ENCODE results near the gene SH3YL1. TPM values are rescaled to one million over a fixed set of nuclear protein-coding genes. Genes with fewer than 3 reads are reported as not detected.

Gene SH3YL1
- total RNA-seq = 34.7 and 37.1 TPM in 2 replicates

DNA sequence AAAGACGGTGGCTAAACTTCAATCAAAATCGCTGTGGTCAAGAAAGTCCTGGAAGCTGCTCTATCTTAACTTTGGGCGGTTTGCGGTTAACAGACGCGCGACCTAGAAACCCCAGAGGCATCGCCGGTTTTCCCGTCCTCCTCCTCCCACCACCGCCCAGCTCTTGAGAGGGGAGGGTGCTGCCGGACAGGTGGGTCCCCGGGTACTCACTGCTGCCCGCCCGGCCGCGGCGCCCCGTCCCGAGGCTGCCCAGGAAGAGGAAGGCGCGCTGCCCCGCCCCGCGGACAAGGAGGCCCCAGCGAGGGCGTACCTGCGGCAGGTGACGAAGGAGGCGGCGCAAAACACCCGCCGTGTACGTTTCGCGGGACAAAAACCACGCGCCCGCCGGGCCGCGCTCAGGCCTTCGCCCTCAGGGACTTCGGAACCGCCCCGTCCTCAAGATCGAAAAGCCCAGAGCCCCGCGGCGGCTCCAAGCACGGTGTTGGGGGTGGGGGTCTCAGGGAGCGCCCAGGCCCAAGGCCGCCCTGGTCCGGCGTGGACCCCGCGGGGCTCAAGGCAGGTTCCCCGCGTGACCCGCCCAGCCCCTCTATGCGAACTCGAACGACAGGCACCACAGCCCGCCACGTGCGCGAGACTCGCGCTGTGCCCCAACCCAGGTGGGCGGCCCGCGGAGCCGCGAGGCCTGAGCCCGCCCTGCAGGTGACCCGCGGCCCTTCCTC, at the start of gene SH3YL1:
TSS of gene SH3YL1 (minus strand) at position 259 of the 719 bp plus-strand sequence. CDS start at position 211, 48 bp downstream.
- intact Hi-C loops (cut with micrococcal nuclease) = loop anchor here (1.0 to 5.0 kb wide), 4 partner anchors 35 to 413 kb away; partner anchors contain the start of gene TMEM18
- H3K4me1 Mint-ChIP-seq (ENCODE audit: low read depth) = peaks cover 43% of the 10 kb centered on the region
- H3K4me3 Mint-ChIP-seq (ENCODE audit: low read depth) = peak within 1 kb of the TSS; percentile 93
- peak within 1 kb of the TSS; percentile 93 for H3K27ac Mint-ChIP-seq
- no peaks in the 10 kb centered on the region for H3K27me3 Mint-ChIP-seq (ENCODE audit: low read depth)
- peaks cover 54% of the 10 kb centered on the region for H3K36me3 Mint-ChIP-seq (ENCODE audit: low read depth)
- peaks cover 11% of the 10 kb centered on the region for H3K9me3 Mint-ChIP-seq
- peak; percentile 38 for DNase-seq (ENCODE audit: low spot score)

DNA sequence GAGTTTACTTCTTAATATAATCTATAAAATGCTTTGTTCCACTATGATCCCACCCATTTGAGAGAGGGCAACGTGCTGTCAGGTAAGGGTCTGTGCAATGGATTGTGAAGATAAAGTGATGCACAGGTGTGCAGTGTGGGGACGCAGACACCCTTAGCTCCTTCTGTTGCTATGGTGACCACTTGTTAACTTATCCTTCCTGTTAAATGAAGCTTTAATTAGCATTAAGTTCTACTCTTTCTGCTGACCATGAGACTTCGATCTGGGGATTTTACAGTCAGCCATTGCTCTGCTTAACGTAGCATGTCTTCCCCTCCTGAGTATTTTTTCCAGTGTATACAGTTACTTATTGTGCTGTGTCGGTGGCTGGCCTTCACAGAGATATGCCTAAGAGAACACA, 47.2 kb upstream of the SH3YL1 start:
- H3K27ac Mint-ChIP-seq = no peak overlapping the region
- DNase-seq (ENCODE audit: low spot score) = no peak
- no peaks in the 10 kb centered on the region for H3K27me3 Mint-ChIP-seq (ENCODE audit: low read depth)
- H3K4me1 Mint-ChIP-seq (ENCODE audit: low read depth) = peaks cover 3% of the 10 kb centered on the region
- intact Hi-C loops (cut with micrococcal nuclease) = loop anchor here (10.0 kb wide), 1 partner anchor 124 kb away; no protein-coding TSS in a partner anchor
- no peak overlapping the region for H3K4me3 Mint-ChIP-seq (ENCODE audit: low read depth)
- no peaks in the 10 kb centered on the region for H3K9me3 Mint-ChIP-seq
- peaks cover under 1% of the 10 kb centered on the region for H3K36me3 Mint-ChIP-seq (ENCODE audit: low read depth)

GRCh38 chr2:309954-310510, 46.2 kb upstream of the SH3YL1 start:
- no peaks in the 10 kb centered on the region for H3K9me3 Mint-ChIP-seq
- H3K36me3 Mint-ChIP-seq (ENCODE audit: low read depth) = no peaks in the 10 kb centered on the region
- no peaks in the 10 kb centered on the region for H3K27me3 Mint-ChIP-seq (ENCODE audit: low read depth)
- no peak for DNase-seq (ENCODE audit: low spot score)
- peaks cover 9% of the 10 kb centered on the region for H3K4me1 Mint-ChIP-seq (ENCODE audit: low read depth)
- no peak overlapping the region for H3K27ac Mint-ChIP-seq
- intact Hi-C loops (cut with micrococcal nuclease) = loop anchor here (10.0 kb wide), 1 partner anchor 125 kb away; no protein-coding TSS in a partner anchor
- H3K4me3 Mint-ChIP-seq (ENCODE audit: low read depth) = no peak overlapping the region

GRCh38 chr2:309148-309953, 45.5 kb upstream of the SH3YL1 start:
- H3K36me3 Mint-ChIP-seq (ENCODE audit: low read depth) = no peaks in the 10 kb centered on the region
- intact Hi-C loops (cut with micrococcal nuclease) = no loop called here
- H3K9me3 Mint-ChIP-seq = no peaks in the 10 kb centered on the region
- DNase-seq (ENCODE audit: low spot score) = no peak
- no peak overlapping the region for H3K27ac Mint-ChIP-seq
- no peak overlapping the region for H3K4me3 Mint-ChIP-seq (ENCODE audit: low read depth)
- H3K27me3 Mint-ChIP-seq (ENCODE audit: low read depth) = no peaks in the 10 kb centered on the region
- H3K4me1 Mint-ChIP-seq (ENCODE audit: low read depth) = peaks cover 9% of the 10 kb centered on the region

DNA sequence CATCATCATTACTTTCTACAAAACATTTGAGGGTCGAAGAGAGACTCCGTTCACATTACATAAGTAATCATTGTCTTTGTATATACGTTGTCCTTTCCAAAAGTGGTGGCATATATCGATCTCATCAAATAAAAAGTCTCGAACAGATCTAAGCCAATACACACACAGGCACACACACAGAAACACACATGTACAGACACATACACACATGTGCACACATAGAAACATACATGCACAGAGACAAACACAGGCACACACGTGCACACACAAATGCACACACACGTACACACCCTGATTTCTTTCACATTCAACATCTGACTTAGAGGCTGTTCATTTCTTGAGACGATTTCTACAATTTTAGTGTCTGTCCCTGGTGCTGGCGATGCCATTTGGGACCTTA, 41.5 kb upstream of the SH3YL1 start:
- intact Hi-C loops (cut with micrococcal nuclease) = no loop called here
- H3K9me3 Mint-ChIP-seq = no peaks in the 10 kb centered on the region
- H3K36me3 Mint-ChIP-seq (ENCODE audit: low read depth) = no peaks in the 10 kb centered on the region
- no peak for DNase-seq (ENCODE audit: low spot score)
- H3K4me3 Mint-ChIP-seq (ENCODE audit: low read depth) = no peak overlapping the region
- H3K27ac Mint-ChIP-seq = no peak overlapping the region
- H3K4me1 Mint-ChIP-seq (ENCODE audit: low read depth) = peaks cover 9% of the 10 kb centered on the region
- no peaks in the 10 kb centered on the region for H3K27me3 Mint-ChIP-seq (ENCODE audit: low read depth)

- Mint-ChIP-seq H3K36me3 (ENCODE audit: low read depth) (no peaks in the 10 kb centered on the region), H3K27ac (no peak overlapping the region), H3K9me3 (no peaks in the 10 kb centered on the region), H3K4me3 (ENCODE audit: low read depth) (no peak overlapping the region), H3K27me3 (ENCODE audit: low read depth) (peaks cover 21% of the 10 kb centered on the region), H3K4me1 (ENCODE audit: low read depth) (no peaks in the 10 kb centered on the region)
- intact Hi-C loops (cut with micrococcal nuclease) = no loop called here
- no peak for DNase-seq (ENCODE audit: low spot score)
Measured at GRCh38 chr2:296354-296753, 32.5 kb upstream of the SH3YL1 start.

- intact Hi-C loops (cut with micrococcal nuclease) = no loop called here
- H3K36me3 Mint-ChIP-seq (ENCODE audit: low read depth) = no peaks in the 10 kb centered on the region
- no peak overlapping the region for H3K27ac Mint-ChIP-seq
- no peak overlapping the region for H3K4me3 Mint-ChIP-seq (ENCODE audit: low read depth)
- H3K4me1 Mint-ChIP-seq (ENCODE audit: low read depth) = no peaks in the 10 kb centered on the region
- H3K27me3 Mint-ChIP-seq (ENCODE audit: low read depth) = peaks cover 31% of the 10 kb centered on the region
- no peaks in the 10 kb centered on the region for H3K9me3 Mint-ChIP-seq
- DNase-seq (ENCODE audit: low spot score) = no peak
Measured at GRCh38 chr2:295090-295489, 31.3 kb upstream of the SH3YL1 start.

GRCh38 chr2:290090-290722, 26.4 kb upstream of the SH3YL1 start:
- Mint-ChIP-seq H3K36me3 (ENCODE audit: low read depth) (peaks cover 16% of the 10 kb centered on the region), H3K27me3 (ENCODE audit: low read depth) (peaks cover 34% of the 10 kb centered on the region), H3K4me3 (ENCODE audit: low read depth) (peak overlapping the region; percentile 71), H3K9me3 (no peaks in the 10 kb centered on the region), H3K27ac (no peak overlapping the region), H3K4me1 (ENCODE audit: low read depth) (peaks cover 8% of the 10 kb centered on the region)
- DNase-seq (ENCODE audit: low spot score) = peak; percentile 28
- intact Hi-C loops (cut with micrococcal nuclease) = loop anchor here (5.0 kb wide), 1 partner anchor 43 kb away; no protein-coding TSS in a partner anchor

DNA sequence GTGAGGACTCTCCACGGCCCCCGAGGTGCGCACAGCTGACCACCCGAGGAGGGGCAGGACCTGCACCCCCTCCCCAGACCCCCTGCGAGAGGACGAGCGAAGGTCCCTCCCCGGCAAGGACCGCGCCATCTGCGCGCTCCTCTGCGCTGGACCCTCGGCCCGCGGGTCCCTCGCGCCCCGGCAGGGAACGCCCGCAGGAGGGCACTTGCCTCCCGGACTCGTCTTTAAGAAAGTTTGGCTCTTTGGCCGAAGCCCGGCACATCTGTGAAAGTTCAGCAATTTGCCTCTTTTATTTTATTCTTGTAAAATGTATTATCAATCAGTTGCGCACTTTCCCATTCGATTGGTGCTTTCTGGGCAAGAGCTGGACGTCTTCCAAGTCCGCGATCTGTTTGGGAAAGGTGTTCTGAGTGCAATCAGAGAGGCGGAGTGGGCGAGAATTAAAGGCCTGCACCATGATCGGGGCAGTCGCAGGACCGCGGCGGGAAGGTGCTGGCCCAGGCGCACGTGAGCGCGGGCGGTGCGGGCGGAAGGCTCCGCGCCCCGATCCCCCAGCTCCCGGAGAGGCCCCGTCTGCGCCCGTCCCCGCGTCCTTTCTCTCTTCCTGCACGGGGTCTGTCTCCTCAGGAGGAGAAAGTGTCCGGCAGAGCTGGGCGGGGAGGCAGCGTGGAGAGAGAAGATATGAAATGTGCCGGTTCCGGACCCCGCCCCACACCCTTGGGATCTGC, 25.7 kb upstream of the SH3YL1 start:
- Mint-ChIP-seq H3K27ac (no peak overlapping the region), H3K4me1 (ENCODE audit: low read depth) (peaks cover 8% of the 10 kb centered on the region), H3K27me3 (ENCODE audit: low read depth) (peaks cover 34% of the 10 kb centered on the region), H3K9me3 (no peaks in the 10 kb centered on the region), H3K4me3 (ENCODE audit: low read depth) (peak overlapping the region; percentile 71), H3K36me3 (ENCODE audit: low read depth) (peaks cover 21% of the 10 kb centered on the region)
- DNase-seq (ENCODE audit: low spot score) = no peak
- intact Hi-C loops (cut with micrococcal nuclease) = loop anchor here (2.0 to 5.0 kb wide), 2 partner anchors 42 to 345 kb away; no protein-coding TSS in a partner anchor

DNA sequence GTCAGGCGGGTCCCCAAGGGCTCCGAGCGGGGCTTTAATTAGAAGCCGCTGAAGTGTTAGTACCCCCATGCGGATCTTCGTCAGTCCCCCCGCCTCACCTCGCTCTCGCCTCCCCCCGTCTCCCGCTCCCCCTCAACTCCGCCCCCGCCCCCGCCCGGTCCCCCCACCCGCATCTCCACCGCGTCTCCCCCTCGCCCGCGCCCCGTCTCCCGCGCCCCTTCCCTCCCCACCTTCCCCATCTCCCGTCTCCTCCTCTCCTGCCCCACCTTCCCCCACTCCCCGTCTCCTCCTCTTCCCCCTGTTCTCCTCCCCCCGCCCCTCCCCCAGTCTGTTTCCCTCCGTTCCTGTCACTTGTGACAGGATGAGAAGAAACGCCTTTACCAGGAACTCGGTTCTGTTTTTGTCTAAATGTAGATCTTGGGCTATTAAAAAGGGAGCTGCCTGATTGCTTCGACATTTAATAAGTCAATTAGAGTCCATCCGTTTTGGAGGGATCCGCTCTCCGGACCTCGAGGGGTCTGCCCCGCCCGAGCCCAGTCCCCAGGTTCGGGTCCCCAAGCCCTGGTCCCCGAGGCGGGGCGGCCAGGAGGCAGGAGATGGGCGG, 25.0 kb upstream of the SH3YL1 start:
- peak overlapping the region; percentile 60 for H3K4me3 Mint-ChIP-seq (ENCODE audit: low read depth)
- peaks cover 34% of the 10 kb centered on the region for H3K27me3 Mint-ChIP-seq (ENCODE audit: low read depth)
- H3K9me3 Mint-ChIP-seq = no peaks in the 10 kb centered on the region
- DNase-seq (ENCODE audit: low spot score) = no peak
- peaks cover 8% of the 10 kb centered on the region for H3K4me1 Mint-ChIP-seq (ENCODE audit: low read depth)
- no peak overlapping the region for H3K27ac Mint-ChIP-seq
- peaks cover 21% of the 10 kb centered on the region for H3K36me3 Mint-ChIP-seq (ENCODE audit: low read depth)
- intact Hi-C loops (cut with micrococcal nuclease) = loop anchor here (2.0 kb wide), 1 partner anchor 346 kb away; no protein-coding TSS in a partner anchor

- Mint-ChIP-seq H3K4me3 (ENCODE audit: low read depth) (peak within 1 kb of the TSS; percentile 75), H3K36me3 (ENCODE audit: low read depth) (peaks cover 27% of the 10 kb centered on the region), H3K9me3 (no peaks in the 10 kb centered on the region), H3K27me3 (ENCODE audit: low read depth) (peaks cover 34% of the 10 kb centered on the region), H3K27ac (no peak within 1 kb of the TSS), H3K4me1 (ENCODE audit: low read depth) (peaks cover 8% of the 10 kb centered on the region)
- intact Hi-C loops (cut with micrococcal nuclease) = loop anchor here (2.0 kb wide), 1 partner anchor 347 kb away; no protein-coding TSS in a partner anchor
- DNase-seq (ENCODE audit: low spot score) = no peak
Measured at GRCh38 chr2:287911-288757, 24.3 kb upstream of the SH3YL1 start, which contains the start of gene ALKAL2. ALKAL2 (minus strand) TSS chr2:288091; CDS start chr2:287835, 256 bp downstream.
